HG03378 (cell line): ENCODE results near the gene EMC1.
"Not testable (repeated sequence)": the region's sequence is repeated elsewhere in the genome, so short reads cannot be mapped to it uniquely, and the experiment has no call there.

Experiments used
- ATAC-seq: cut with Tn5 transposase; IDR thresholded peaks from one replicate; pipeline ENCODE4 v1.9.1; 2021; ENCODE audit warnings: mild to moderate bottlenecking, moderate library complexity; ENCODE audit not compliant: unreplicated experiment

Gene EMC1

DNA sequence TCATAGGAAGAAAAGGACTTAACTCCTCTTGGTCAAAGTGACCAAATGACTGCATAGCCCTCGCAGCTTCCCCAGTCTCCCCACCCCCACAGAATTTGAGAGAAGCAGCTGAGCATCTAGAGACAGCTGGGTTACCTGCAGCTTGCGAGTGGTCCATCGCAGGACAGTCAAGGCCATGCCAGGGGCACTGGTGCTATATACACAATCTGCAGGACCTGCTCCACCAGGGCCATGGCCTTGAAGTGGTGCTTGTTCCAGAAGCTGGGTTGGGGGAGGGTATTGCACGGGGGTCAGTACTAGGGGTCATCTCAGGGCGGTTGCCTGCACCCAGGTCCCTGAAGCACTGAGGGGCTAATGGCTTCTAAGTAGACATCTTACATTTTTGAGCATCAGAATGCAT is 10.7 kb upstream of the EMC1 start:
- ATAC-seq, result no peak

DNA sequence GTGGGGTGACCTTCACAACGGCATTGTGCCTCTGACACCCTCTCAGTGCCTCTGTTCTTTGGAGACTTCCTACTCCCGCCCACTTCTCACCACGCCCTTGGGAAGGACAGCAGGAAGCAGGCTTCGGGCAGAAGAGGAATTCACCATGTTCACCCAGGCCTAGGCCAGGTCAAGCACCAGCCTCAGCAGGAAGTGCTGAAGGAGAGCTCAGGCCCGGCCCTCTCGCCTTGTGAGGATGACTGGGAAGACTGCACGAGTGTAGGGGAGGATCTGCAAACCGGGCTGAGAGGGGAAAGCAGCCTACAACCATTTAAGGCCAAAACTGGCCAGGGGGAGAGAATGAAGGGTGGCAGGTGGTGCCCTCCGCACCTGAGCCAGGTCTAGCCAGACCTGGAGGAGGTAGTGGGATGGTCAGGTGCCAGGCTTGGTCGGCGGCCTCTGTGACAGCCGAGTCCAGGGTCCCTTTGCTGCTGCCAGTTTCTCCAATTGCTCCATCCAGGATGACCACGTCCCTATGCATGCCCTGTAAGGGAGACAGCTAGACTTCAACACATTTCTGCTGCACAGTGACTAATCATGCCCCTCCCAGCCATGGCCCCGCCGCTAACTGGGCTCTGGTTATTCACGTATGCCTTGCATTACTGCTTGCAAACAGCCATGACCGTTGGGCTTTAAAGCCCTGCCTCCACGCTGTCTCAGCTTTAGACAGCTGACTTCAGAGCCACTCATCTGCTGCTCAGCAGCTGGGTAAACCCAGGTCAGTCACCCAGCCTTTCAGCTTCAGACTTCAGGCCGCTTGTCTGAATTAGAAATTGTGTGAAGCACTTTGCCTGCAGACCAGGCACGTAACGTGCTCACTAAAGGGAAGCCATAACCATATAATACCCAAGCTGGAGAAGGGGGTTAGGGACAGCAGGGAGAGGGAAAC is 9.2 kb upstream of the EMC1 start:
- no peak for ATAC-seq

DNA sequence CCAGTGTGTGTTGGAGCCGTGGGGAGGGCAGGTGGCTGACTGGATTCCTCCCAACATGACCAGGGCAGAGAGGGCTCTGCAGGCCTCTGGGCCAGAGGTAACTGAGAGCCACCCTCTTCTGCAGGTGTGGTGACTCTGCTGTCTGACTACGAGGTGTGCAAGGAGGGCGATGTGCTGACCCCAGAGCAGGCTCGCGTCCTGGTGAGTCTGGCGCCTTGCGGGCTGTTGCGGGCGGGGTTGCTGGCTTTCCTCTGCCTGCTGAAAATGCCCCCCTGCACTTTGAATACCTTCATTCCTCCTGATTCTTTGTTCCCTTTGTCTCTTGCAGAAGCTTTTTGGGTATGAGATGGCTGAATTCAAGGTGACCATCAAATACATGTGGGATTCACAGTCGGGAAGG is 7.0 kb upstream of the EMC1 start:
- no peak for ATAC-seq

DNA sequence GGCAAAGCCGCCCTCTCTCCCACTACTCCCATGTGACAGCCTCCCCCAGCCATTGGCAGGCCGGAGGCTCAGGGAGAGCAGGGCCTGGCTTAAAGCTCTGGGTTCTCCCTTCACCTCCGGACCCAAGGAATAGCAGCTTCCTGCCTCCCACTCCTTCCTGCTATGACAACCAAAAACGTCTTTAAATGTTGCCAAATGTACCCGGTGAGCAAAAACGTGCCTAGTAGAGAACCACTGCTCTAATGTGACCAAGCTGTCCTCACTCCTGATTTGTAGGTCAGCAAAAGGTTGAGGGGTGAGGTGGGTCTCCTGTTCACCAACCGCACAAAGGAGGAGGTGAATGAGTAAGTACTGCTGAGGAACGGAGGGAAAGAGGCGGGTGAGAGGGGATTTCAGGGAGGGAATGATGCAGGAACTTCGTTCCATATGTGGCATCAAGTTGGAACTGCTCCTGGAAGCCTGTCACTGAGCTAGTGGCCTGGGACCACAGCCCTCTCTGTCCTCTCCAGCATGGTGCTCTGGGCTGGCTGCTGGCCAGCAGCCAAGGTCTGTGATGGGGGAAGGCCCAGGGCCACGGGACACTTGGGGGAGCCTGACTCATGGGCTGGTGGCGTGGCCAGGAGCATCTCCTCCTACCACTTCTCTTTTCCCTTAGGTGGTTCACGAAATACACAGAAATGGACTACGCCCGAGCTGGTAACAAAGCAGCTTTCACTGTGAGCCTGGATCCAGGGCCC is 6.0 kb upstream of the EMC1 start:
- ATAC-seq, result no peak

DNA sequence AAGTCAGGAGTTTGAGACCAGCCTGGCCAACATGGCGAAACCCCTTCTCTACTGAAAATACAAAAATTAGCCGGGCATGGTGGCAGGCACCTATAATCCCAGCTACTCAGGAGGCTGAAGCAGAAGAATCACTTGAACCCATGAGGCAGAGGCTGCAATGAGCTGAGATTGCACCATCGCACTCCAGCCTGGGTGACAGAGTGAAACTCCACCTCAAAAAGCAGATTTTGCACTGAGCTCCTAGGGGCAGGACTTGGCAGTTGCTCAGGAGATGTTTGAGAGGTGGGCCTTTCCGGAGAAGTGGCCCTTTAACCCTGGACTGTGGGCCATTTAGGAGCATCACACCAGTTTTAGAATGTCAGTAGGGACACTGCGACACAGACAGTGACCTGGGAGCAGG is 5.0 kb upstream of the EMC1 start:
- ATAC-seq, result not testable (repeated sequence)

DNA sequence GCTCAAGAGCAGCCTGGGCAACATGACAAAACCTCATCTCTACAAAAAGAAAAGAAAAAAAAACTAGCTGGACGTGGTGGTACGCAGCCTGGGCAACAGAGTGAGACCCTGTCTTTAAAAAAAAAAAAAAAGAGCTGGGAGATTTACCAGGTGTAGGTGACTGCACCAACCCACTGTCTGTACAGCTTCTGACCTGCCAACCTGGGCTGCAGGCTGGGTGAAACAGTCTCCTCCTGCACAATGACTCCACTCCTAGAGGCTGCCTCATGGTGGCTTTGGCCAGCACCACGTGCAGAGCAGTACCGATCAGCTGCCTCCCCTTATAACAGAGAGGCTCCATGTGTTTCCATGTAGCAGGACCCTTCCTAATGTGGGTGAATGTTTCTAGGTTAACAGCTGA is 4.0 kb upstream of the EMC1 start:
- no peak for ATAC-seq

DNA sequence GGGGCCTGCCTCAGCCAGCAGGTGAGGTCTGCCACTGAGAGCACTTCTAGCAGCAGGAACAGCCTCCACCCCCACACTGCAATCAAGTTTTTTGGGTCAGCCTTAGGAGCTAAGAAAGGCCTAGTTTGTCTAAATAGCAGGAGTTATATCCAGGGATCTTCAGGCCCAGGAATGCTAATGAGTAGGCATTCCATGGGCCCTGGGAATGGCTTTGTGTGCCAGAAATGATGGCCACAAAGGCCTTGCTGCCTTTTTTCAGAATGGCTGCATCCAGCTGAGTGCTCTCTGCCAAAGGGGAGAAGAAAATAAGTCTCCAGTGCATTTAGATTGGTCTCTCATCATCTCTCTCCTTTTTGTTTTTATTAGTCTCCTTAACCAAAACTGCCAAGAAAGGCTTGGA is 3.1 kb upstream of the EMC1 start:
- no peak for ATAC-seq

DNA sequence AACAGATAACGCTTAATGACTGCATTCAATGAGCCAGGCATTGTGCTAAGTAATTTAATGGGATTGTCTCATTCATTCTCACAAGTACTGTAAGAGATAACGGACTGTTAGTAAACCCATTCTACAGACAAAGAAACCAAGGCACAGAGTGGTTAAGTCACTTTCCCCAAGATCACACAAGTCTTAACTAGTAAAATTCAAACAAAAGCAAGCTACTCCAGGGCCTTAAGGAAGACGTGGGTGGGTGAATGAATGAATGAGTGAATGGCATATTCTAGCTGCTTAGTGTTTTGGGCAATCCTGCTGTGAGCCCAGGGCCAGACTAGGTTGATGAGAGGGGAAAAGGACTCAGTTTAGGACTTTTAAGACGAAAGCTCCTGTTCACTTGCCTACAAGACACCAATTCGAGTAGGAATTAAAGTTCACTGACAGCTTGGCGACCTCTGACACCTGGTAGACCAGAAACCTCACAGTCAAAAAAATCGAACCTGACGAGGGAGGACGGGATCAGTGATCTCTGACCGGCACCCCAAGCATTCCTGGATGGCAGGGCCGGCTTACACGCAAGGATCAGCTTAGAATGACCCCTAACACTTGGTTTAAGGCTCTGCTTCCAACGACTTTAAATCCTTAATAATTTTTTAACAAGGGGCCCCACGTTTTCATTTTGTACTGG is 557 bp downstream of the EMC1 start:
- no peak for ATAC-seq

DNA sequence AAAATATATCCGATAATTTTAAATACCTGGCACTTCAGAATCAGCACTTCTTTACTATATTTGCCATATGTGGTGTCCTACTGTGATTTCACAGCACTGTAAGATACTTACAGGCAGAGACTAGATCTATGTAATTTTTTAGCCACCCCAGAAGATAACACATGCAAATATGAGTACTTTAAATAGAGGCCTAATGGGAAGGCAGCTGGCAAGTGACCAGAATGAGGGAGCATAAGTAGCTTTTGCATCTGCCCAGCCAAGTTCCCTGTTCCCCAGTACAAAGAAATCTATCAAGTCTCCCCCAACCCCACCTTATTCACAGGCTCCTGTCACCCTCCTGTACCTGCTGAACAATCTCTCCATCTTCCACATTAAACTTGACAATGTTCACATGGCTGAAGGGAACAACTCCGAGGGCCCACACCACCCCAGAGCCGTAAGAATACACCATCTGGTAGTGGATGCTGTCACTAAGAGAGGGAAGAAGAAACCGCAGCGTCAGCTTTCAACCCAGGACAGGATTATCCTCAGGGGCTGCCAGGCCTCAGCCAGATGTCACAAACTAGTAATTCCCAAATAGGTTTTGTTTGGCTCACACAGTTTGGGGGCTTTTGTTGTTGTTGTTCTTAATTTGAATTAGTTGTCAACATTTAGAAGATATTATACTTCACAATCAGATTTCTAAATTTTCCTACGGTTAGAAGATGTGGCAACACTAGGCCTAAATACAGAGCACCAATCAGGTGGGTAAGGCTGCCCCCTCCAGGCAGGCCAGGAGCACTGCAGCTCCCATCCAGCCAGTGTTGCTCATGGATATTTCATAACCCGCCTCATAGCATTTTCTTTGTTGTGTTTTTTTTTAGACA is 10.4 kb downstream of the EMC1 start:
- ATAC-seq, result no peak

DNA sequence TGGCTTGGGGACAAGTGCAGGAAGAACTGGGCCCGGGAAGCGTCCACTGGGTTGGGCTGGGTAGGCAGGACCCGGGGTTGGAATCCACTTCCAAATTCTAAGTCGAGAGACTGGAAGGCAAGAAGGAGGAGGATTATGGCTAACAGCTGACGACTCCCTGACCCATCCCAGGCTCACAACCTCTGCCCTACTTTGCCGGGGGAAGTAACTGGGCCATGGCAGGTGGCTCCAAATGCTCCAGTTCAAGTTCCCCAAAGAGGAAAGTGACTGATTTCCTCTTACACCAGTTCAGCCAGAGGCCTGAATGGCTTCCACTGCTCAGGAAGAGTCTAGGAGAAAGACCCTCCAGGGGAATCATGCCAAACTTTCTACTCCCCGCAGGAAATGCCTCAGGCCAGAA is 11.4 kb downstream of the EMC1 start:
- no peak for ATAC-seq

DNA sequence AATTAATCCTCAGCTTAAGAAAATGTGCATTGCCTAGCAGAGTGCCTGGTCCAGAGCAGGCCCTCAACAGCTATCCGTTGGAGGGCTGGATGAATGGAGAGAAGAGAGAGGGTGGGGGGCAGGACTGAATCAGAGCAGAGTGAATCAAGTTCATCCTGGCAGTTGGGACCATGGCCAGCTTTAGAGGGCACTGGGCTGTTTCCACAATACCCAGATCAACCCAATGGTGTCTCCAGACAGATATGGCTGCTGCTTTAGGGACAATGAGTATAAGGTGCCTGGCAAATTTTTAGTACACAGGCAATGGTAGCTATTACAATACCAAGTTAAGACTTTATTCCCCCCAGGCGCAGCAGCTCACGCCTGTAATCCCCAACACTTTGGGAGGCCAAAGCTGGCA is 17.1 kb downstream of the EMC1 start:
- ATAC-seq, result no peak

DNA sequence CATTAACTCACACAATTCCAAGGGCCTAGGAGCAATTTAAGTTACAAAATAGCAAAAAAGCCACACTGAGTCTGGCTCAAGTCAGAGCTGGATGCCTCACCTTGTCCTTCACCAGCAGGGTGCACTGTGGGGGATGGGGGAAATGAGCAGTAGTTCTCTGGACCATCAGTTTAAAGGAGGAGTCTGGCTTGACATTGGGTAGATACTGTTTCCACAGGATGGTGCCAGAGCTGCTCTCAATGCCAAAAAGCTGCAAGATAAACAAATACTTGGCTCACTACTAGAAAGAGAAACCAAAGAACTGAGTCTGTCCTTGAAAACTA is 18.8 kb downstream of the EMC1 start:
- ATAC-seq, result no peak

DNA sequence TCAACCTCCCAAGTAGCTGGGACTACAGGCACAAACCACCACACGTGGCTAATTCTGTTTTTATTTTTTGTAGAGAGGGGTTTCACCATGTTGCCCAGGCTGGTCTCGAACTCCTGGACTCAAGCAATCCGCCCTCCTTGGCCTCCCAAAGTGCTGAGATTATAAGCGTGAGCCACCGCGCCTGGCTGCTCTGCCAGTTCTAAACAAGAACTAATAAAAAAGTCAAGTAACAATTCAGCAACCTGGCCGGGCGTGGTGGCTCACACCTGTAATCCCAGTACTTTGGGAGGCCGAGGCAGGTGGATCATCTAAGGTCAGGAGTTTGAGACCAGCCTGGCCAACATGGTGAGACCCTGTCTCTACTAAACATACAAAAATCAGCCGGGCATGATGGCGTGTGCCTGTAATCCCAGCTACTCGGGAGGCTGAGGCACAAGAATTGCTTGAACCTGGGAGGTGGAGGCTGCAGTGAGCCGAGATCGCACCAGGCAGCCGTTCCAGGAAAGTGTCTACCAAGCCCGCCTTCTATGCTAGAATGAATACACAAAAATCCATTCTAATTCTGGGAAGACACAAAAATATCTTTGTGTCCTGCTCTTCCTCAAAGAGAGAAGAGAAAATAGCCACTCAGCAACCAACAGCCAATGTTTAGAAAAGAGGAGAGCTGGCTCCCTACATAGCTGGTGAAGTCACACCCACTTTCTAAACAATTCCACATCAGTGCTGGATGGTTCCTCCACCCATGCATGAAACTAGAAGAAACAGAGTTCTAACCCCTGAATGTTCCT is 19.4 kb downstream of the EMC1 start:
- ATAC-seq, result not testable (repeated sequence)

DNA sequence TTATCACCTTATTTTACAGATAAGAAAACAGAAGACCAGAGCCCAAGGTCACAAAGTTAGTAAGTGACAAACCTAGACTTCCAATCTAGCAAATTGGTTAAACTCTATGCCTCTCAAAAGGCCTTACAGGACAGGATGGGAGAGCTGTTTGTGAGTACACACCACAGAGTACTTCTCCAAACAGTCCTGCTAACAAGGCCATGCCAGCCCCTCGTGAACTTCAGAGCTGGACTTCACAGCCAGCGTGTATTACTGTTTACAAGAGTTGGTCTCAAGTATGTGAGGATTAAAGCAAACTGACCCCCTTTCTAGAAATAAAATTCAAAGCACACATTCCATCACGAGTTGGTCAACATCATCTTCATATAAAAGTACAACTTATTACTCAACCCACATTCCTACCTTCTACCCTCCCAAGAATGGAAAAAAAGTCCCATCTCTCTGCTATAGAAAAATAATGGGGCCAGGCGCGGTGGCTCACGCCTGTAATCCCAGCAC is 21.4 kb downstream of the EMC1 start:
- ATAC-seq, result no peak

DNA sequence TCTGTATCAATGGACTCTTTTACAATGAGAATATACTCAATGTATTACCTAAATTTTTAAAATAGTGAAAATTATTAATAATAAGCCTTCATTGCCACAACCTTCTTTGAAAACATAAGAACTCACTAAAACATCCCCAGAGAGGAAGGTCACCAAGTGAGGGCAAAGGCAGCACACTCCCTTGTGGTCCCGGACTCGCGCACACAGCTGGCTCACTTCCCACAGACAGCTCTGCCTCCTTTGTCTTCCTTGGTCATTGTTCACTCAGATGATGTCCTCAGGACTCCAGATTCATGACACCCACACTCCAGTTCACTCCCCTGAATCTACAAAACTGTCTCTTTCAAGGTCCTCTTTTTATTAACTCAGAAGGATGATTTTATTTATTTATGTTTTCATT is 22.1 kb downstream of the EMC1 start:
- ATAC-seq, result no peak

DNA sequence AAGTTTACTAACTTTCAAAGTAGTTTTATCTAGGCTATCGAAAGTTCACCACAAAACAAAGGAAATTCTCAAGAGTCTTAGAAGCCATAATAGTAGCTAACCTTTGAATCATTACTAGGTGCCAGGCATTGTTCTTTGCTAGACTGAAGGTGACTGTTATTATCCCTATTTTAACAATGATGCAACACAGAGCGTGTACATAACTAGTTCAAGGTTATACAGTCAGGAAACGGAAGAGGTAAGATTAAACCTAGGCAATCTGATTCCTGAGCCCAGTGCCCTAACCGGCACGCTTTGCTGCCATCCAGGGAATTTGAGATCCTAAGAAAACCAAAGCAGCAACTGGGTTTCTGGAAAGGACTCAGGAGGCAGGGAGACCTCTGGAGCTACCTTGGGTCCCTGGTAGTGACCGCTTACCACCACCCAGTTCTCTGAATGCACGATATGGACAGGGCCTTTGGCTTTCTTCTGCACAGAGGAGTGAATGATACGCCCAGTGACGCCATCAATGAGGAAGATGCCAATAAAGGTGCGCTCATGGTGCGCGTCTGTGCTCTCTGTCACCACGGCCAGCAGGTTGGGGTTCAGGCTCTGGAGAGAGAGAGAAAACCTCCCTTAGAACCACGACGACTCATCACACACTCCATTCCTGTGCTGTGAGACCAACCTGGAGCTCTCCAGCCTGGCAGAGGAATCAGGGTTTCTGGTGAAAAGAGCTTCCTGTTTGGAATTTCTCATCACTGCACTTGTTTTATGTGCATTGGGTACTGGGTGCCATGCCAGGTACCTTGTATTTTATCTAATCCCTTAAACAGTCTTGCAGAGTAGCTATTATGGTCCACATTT is 28.1 kb downstream of the EMC1 start:
- ATAC-seq, result no peak

DNA sequence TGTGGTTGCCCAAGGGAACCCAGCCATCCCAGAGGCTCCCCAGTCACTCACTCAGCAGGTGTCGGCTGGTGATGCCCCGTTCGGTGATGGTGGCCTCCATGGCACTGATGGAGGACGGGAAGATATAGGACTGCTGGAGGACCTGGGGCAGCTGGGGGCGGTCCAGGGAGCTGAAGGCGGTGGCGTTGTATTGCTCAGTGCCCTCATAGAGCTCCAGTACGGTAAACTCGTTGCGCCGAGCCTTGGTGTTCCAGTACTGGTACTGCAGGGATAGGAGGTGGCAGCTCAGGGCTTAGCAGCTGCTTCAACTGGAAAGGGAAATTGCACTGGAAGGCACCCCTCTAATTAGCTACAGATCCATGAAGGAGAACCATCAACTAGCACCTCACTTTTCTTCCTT is 28.8 kb downstream of the EMC1 start:
- ATAC-seq, result no peak

DNA sequence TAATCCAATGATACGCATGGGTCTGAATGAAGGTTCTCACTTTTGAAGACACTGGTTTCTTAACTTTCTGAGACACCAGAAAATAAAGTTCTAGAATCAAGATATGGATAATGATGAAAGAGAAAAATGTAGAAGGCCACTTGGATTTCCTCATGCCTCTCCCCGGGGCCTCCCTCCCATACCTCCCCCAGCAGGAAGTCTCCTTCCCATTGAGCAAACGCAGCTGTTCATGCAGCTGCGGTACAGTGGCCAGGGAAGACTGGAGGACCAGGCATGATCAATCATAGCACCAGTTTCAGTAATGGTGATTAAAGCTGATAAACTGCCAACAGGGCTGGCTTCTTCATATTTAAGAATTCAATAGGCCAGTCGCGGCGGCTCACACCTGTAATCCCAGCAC is 30.3 kb downstream of the EMC1 start:
- no peak for ATAC-seq
